Measurements from ENCODE around the gene CCDC172.

DNA sequence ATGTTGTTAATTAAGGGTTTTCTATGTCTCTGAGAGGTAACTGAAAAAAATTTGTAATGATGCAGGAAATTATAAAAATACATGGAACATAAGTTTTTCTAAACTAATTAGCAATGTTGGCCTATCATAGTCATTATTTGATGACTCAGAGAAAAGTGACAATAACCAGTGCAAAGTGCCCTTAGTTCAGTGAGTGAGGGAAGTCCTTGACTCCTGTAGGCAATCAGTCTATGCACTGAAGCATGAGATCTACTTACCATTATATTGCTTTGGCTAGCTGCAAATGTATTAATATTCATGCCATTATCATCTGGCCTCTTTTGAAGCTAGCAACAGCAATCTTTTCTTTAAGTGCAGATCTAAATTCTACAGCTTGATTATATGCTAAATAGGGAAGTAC, 40.6 kb downstream of the CCDC172 start:
- TF ChIP-seq, protein P1, sequence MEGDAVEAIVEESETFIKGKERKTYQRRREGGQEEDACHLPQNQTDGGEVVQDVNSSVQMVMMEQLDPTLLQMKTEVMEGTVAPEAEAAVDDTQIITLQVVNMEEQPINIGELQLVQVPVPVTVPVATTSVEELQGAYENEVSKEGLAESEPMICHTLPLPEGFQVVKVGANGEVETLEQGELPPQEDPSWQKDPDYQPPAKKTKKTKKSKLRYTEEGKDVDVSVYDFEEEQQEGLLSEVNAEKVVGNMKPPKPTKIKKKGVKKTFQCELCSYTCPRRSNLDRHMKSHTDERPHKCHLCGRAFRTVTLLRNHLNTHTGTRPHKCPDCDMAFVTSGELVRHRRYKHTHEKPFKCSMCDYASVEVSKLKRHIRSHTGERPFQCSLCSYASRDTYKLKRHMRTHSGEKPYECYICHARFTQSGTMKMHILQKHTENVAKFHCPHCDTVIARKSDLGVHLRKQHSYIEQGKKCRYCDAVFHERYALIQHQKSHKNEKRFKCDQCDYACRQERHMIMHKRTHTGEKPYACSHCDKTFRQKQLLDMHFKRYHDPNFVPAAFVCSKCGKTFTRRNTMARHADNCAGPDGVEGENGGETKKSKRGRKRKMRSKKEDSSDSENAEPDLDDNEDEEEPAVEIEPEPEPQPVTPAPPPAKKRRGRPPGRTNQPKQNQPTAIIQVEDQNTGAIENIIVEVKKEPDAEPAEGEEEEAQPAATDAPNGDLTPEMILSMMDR (IDR thresholded peaks at IDR 0.05) = no peak
- TF ChIP-seq EP300 (IDR thresholded peaks at IDR 0.05) (no peak), POLR2A (IDR thresholded peaks at IDR 0.05) (no peak)

Measured in ovary (tissue), 3 donors.